ENCODE measurements around the gene PRDM5. TPM values are rescaled to one million over a fixed set of nuclear protein-coding genes. Genes with fewer than 3 reads are reported as not detected.

The PRDM5 gene
- total and polyA plus RNA-seq, 9 of the 15 experiments (the other 6 are each of a cell fraction or from before 2014, with no cell fraction given): not detected

DNA sequence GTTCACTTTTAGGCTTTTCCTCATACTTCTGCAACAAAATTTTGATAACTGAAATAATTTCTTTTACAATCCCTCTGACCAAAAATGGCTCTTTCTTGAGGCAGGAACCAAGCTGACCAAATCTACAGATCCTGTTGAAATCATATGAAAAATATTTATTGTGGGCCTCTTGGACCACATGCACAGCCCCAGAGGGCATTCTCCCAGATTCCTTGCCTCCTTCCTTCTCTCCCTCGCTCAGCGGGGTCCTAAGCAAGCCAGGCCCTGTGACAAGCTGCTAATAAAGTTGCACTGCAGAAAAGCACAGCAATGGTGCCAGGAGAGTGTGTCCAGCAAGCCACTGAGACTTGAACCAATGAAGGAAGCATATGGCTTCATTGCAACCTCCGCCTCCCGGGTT, 40.7 kb downstream of the PRDM5 start:
- Histone ChIP-seq H3K4me3 (no peak overlapping the region), H3K27me3 (ENCODE audit: control insufficient read depth in 2 of 2, insufficient read depth in 2 of 2, low read length in 2 of 2) (no peaks in the 10 kb centered on the region), H2AFZ (ENCODE audit: low read depth, low read length) (no peak overlapping the region), H4K20me1 (replicated peaks; ENCODE audit: control insufficient read depth, insufficient read depth, low read length) (no peaks in the 10 kb centered on the region), H3K9ac (ENCODE audit: insufficient read depth in 1 of 2, low read depth in 2 of 2, low read length in 2 of 2) (no peak overlapping the region), H3K36me3 (ENCODE audit: control insufficient read depth, insufficient read depth, low read length) (no peaks in the 10 kb centered on the region), H3K27ac (ENCODE audit: extremely low read depth, low read depth, low read length) (no peak overlapping the region), H3K4me1 (replicated peaks in 1 of 2; ENCODE audit: control insufficient read depth in 2 of 2, insufficient read depth in 2 of 2, low read length in 2 of 2) (no peaks in the 10 kb centered on the region), H3K4me2 (ENCODE audit: insufficient read depth, low read length) (no peak overlapping the region), H3K9me3 (replicated peaks; ENCODE audit: control insufficient read depth, insufficient read depth, low read depth, low read length) (no peaks in the 10 kb centered on the region), H3K79me2 (ENCODE audit: control insufficient read depth, insufficient read depth, low read length) (no peaks in the 10 kb centered on the region), H3K9me1 (ENCODE audit: control insufficient read depth, insufficient read depth, low read length) (no peaks in the 10 kb centered on the region)
- FAIRE-seq (no peak), ATAC-seq (no peak), DNase-seq (ENCODE audit: extremely low read depth in 1 of 4, low spot score in 3 of 4) (no peak)
- POLR2A ChIA-PET: no interaction called here
- intact Hi-C loops (cut with micrococcal nuclease): no loop called here
- no TSS peak for BruUV-seq (replicated peaks)
- in situ Hi-C loops (cut with MboI): no loop called here
- TF ChIP-seq RBM15 (IDR thresholded peaks at IDR 0.05; ENCODE audit: insufficient read depth, low read length) (no peak), ZNF3 (CRISPR knock-in tag; IDR thresholded peaks at IDR 0.05) (no peak), CSDE1 (IDR thresholded peaks at IDR 0.05) (no peak), RBM39 (optimal IDR thresholded peaks at IDR 0.05; ENCODE audit: low read depth, low read length) (no peak), SMARCC2 (IDR thresholded peaks at IDR 0.05; ENCODE audit: low read depth) (no peak), TRIM28 (IDR thresholded peaks at IDR 0.05) (no peak), BCOR (IDR thresholded peaks at IDR 0.05) (no peak), ZNF431 (CRISPR knock-in tag; IDR thresholded peaks at IDR 0.05) (no peak), ZNF512 (tag; IDR thresholded peaks at IDR 0.05) (no peak), FOS (IDR thresholded peaks at IDR 0.05; ENCODE audit: extremely low read depth, insufficient read length) (no peak), BRD4 (IDR thresholded peaks at IDR 0.05) (no peak)
- CTCF ChIA-PET (ENCODE audit: low intra/inter-chr PET ratio): no interaction called here
- WGBS (ENCODE audit: insufficient coverage, low coverage, missing lambda C conversion rate): 0% methylated on average over 2 of the region's 4 CpGs
